GM13976 (cell line): Measurements from ENCODE around the gene TIMP3.

Experiments
- DNase-seq: peaks from one replicate; pipeline ENCODE4 v3.0.0; 2012; ENCODE audit warnings: low spot score
- CTCF ChIP-seq: IDR thresholded peaks from 2 replicates; pipeline ENCODE4 v1.5.1; 2012; ENCODE audit warnings: borderline replicate concordance, mild to moderate bottlenecking; ENCODE audit not compliant: insufficient read depth; ENCODE audit errors: extremely low read depth, missing control alignments, control extremely low read depth
- in situ Hi-C: fragments of 300-500 bp; cut with MboI; formaldehyde crosslinking; loops from one replicate; pipeline ENCODE4 v1.12.0; 2022; ENCODE audit warnings: low sequenced_read_pairs, mixed read lengths, inconsistent platforms; ENCODE audit not compliant: unreplicated experiment

The TIMP3 gene

GRCh38 chr22:32814285-32814860 is 12.9 kb downstream of the TIMP3 start:
- no peak for DNase-seq
- in situ Hi-C loops: no loop called here
- no peak for TF ChIP-seq CTCF

GRCh38 chr22:32815059-32815458 is 13.6 kb downstream of the TIMP3 start:
- in situ Hi-C loops: no loop called here
- TF ChIP-seq CTCF: no peak
- DNase-seq: no peak

- no peak for DNase-seq
- no peak for TF ChIP-seq CTCF
- in situ Hi-C loops: no loop called here
These were observed 14.4 kb downstream of the TIMP3 start for GRCh38 chr22:32815943-32816342.

GRCh38 chr22:32817137-32817730 is 15.7 kb downstream of the TIMP3 start:
- DNase-seq: no peak
- in situ Hi-C loops: no loop called here

GRCh38 chr22:32818446-32819115 is 17.1 kb downstream of the TIMP3 start:
- no peak for DNase-seq
- TF ChIP-seq CTCF: no peak
- in situ Hi-C loops: no loop called here

More at GRCh38 chr22:32817137-32817730, 15.7 kb downstream of the TIMP3 start:
- TF ChIP-seq CTCF: no peak

GRCh38 chr22:32819120-32819519 is 17.6 kb downstream of the TIMP3 start:
- in situ Hi-C loops: no loop called here
- DNase-seq: no peak
- no peak for TF ChIP-seq CTCF
